CD14-positive monocyte (primary cell): ENCODE results near the gene SUV39H2. TPM values are rescaled to one million over a fixed set of nuclear protein-coding genes. Genes with fewer than 3 reads are reported as not detected.
"Not testable (repeated sequence)": the region's sequence is repeated elsewhere in the genome, so short reads cannot be mapped to it uniquely, and the experiment has no call there.

ENCODE experiments used
- DNase-seq, 3 donors: peaks; one replicate each; pipeline ENCODE4 v3.0.0-alpha.2; 2011 to 2022
- H2AFZ ChIP-seq: 2 replicates; pipeline ENCODE4 v1.6.0; 2012; ENCODE audit warnings: mild to moderate bottlenecking, low read depth, low read length, inconsistent platforms; ENCODE audit not compliant: insufficient read depth, poor library complexity, severe bottlenecking
- H3K27ac ChIP-seq, 2 donors: 1 replicate in 1 of 2; 2 replicates in 1 of 2; pipeline ENCODE4 v1.5.1; 2012 to 2013; ENCODE audit warnings: low read length in 2 of 2, control low read depth in 1 of 2, inconsistent platforms in 1 of 2, low read depth in 1 of 2, mild to moderate bottlenecking in 1 of 2
- H3K27me3 ChIP-seq, 2 donors: one replicate each; pipeline versions ENCODE4 v1.6.0 to v1.6.1; 2011 to 2013; ENCODE audit warnings: low read length in 2 of 2; ENCODE audit not compliant: control insufficient read depth in 2 of 2, insufficient read depth in 2 of 2
- H3K36me3 ChIP-seq, 2 donors: replicated peaks in 1 of 2; 1 replicate in 1 of 2; 2 replicates in 1 of 2; pipeline versions ENCODE4 v1.5.1 to v1.6.1; 2012 to 2013; ENCODE audit warnings: low read length in 2 of 2, control low read depth in 1 of 2, inconsistent platforms in 1 of 2, mild to moderate bottlenecking in 1 of 2; ENCODE audit not compliant: insufficient read depth in 2 of 2, control insufficient read depth in 1 of 2
- H3K4me1 ChIP-seq, 2 donors: 1 replicate in 1 of 2; 2 replicates in 1 of 2; pipeline versions ENCODE4 v1.5.1 to v1.6.1; 2012 to 2013; ENCODE audit warnings: low read length in 2 of 2, control low read depth in 1 of 2, inconsistent platforms in 1 of 2, mild to moderate bottlenecking in 1 of 2, moderate library complexity in 1 of 2; ENCODE audit not compliant: insufficient read depth in 2 of 2, control insufficient read depth in 1 of 2
- H3K4me2 ChIP-seq: replicated peaks from 2 replicates; pipeline ENCODE3; 2012; ENCODE audit warnings: low read length, moderate library complexity, mild to moderate bottlenecking; ENCODE audit not compliant: poor library complexity, severe bottlenecking; ENCODE audit errors: extremely low read depth
- H3K4me3 ChIP-seq, 3 experiments: fragments of 200-600 bp in 1 of 3; sonication (generic) in 1 of 3; replicated peaks in 1 of 3; 1 replicate in 2 of 3; 2 replicates in 1 of 3; pipeline ENCODE4 v1.5.1; 2011 to 2013; ENCODE audit warnings: low read length in 3 of 3, mild to moderate bottlenecking in 3 of 3, control low read depth in 2 of 3, low read depth in 2 of 3, inconsistent platforms in 1 of 3, moderate library complexity in 1 of 3
- H3K79me2 ChIP-seq: 2 replicates; pipeline ENCODE4 v1.6.0; 2012; ENCODE audit warnings: mild to moderate bottlenecking, control low read depth, inconsistent platforms, low read length, moderate library complexity; ENCODE audit not compliant: insufficient read depth
- H3K9ac ChIP-seq: 2 replicates; pipeline ENCODE4 v1.6.0; 2017; ENCODE audit warnings: low read length, mild to moderate bottlenecking; ENCODE audit not compliant: insufficient read depth, poor library complexity, severe bottlenecking
- H3K9me3 ChIP-seq, 2 donors: replicated peaks in 1 of 2; 1 replicate in 1 of 2; 2 replicates in 1 of 2; pipeline versions ENCODE4 v1.5.1 to v1.6.1; 2012 to 2013; ENCODE audit warnings: low read length in 2 of 2, control low read depth in 1 of 2; ENCODE audit not compliant: control insufficient read depth in 1 of 2, insufficient read depth in 1 of 2
- H4K20me1 ChIP-seq: 2 replicates; pipeline ENCODE4 v1.6.0; 2012; ENCODE audit warnings: mild to moderate bottlenecking, low read length, control low read depth, moderate library complexity; ENCODE audit not compliant: insufficient read depth
- H3K27ac Mint-ChIP-seq, 7 donors: one replicate each; pipeline ENCODE4 v1.8.0; 2020; ENCODE audit warnings: mild to moderate bottlenecking in 7 of 7, mixed read lengths in 7 of 7, moderate library complexity in 6 of 7, inconsistent platforms in 2 of 7
- H3K27me3 Mint-ChIP-seq, 3 donors: one replicate each; pipeline ENCODE4 v1.8.0; 2021 to 2022; ENCODE audit warnings: low read depth in 3 of 3, mild to moderate bottlenecking in 3 of 3, mixed read lengths in 3 of 3, moderate library complexity in 3 of 3, inconsistent platforms in 1 of 3
- H3K36me3 Mint-ChIP-seq, 2 donors: one replicate each; pipeline ENCODE4 v1.8.0; 2020; ENCODE audit warnings: mixed read lengths in 2 of 2, inconsistent platforms in 1 of 2, mild to moderate bottlenecking in 1 of 2
- H3K4me1 Mint-ChIP-seq: one replicate; pipeline ENCODE4 v1.8.0; 2020; ENCODE audit warnings: mild to moderate bottlenecking, mixed read lengths
- H3K4me3 Mint-ChIP-seq, 2 donors: one replicate each; pipeline ENCODE4 v1.8.0; 2020; ENCODE audit warnings: mild to moderate bottlenecking in 2 of 2, mixed read lengths in 2 of 2, moderate library complexity in 1 of 2
- H3K9me3 Mint-ChIP-seq, 7 donors: one replicate each; pipeline ENCODE4 v1.8.0; 2020 to 2022; ENCODE audit warnings: mixed read lengths in 7 of 7, mild to moderate bottlenecking in 6 of 7, moderate library complexity in 6 of 7, inconsistent platforms in 2 of 7
- CTCF ChIP-seq: fragments of 200-600 bp; IDR thresholded peaks from one replicate; pipeline ENCODE4 v1.8.0; 2022; ENCODE audit warnings: antibody characterized with exemption, mild to moderate bottlenecking
- WGBS: methylation state at CpG from one replicate; pipeline ENCODE4 v1.1.5; 2013; ENCODE audit warnings: missing lambda C conversion rate; ENCODE audit not compliant: insufficient coverage; 5-methylcytosine and 5-hydroxymethylcytosine counted together
- intact Hi-C, 2 donors: fragments of 100-400 bp; cut with micrococcal nuclease; formaldehyde crosslinking; loops; one replicate each; pipeline versions ENCODE4 v1.15.0 to v1.15.1; 2023
- polyA plus RNA-seq, 3 donors: library from polyadenylated mRNA; depleted of rRNA in 1 of 3; unstranded in 2 of 3; stranded (reverse) in 1 of 3; fragments of 300-500 nt in 2 of 3; fragments of >200 nt in 1 of 3; fragmentation: Illumina TruSeq in 2 of 3; gene quantifications; 1 replicate in 2 of 3; 2 replicates in 1 of 3; pipeline ENCODE4 v1.2.3, GENCODE V29; 2012 to 2021

Gene SUV39H2
- polyA plus RNA-seq, 3 donors = 0.85 to 1.2 (median 0.86) TPM

- peaks cover 10% of the 10 kb centered on the region for H4K20me1 ChIP-seq
- H3K9ac ChIP-seq = no peak overlapping the region
- Mint-ChIP-seq H3K4me1 (no peaks in the 10 kb centered on the region), H3K36me3 (peaks cover 41 to 57% of the 10 kb centered on the region in 2 donors), H3K9me3 (peaks cover 0 to 2% (median 0%) of the 10 kb centered on the region in 7 donors), H3K27ac (peak overlapping the region in 1 of 7 donors; percentile 81), H3K27me3 (no peaks in the 10 kb centered on the region), H3K4me3 (no peak overlapping the region)
- H3K4me1 ChIP-seq = no peaks in the 10 kb centered on the region
- 100% methylated on average over 1 of the region's 2 CpGs for WGBS
- H3K27ac ChIP-seq = no peak overlapping the region
- H3K36me3 ChIP-seq = peaks cover 44 to 68% of the 10 kb centered on the region in 2 donors
- H3K4me3 ChIP-seq = no peak overlapping the region
- H3K27me3 ChIP-seq = no peaks in the 10 kb centered on the region
- TF ChIP-seq CTCF = no peak
- no peak overlapping the region for H2AFZ ChIP-seq
- no peak for DNase-seq
- H3K9me3 ChIP-seq = no peaks in the 10 kb centered on the region
- peaks cover 13% of the 10 kb centered on the region for H3K79me2 ChIP-seq
- intact Hi-C loops = no loop called here
- H3K4me2 ChIP-seq = no peak overlapping the region
Measured at GRCh38 chr10:14906765-14907164, 28.1 kb downstream of the SUV39H2 start.

DNA sequence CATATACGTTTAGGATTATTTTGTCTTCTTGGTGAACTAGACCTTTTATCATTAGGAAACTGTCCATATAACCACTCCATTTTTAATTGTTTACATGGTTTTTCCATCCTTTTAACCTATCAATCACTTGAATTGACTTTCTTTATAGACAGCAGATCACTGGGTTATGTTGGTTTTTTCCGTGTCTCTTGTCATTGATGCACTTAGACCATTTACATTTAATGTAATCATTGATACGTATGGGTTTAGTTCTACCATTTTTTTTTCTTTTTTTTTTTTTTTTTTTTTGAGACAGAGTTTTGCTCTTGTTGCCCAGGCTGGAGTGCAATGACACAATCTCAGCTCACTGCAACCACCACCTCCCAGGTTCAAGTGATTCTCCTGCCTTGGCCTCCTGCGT is 28.9 kb downstream of the SUV39H2 start:
- H3K27ac Mint-ChIP-seq, H3K4me3 Mint-ChIP-seq, H3K4me3 ChIP-seq, H3K27me3 Mint-ChIP-seq, H3K9me3 Mint-ChIP-seq, H3K9ac ChIP-seq, H3K4me1 Mint-ChIP-seq, H3K4me1 ChIP-seq, H2AFZ ChIP-seq, intact Hi-C loops, H3K27ac ChIP-seq, H3K4me2 ChIP-seq, H3K27me3 ChIP-seq, DNase-seq, H3K9me3 ChIP-seq: not testable (repeated sequence)
- H3K36me3 ChIP-seq = peaks cover 49 to 76% of the 10 kb centered on the region in 2 donors
- peaks cover 44 to 62% of the 10 kb centered on the region in 2 donors for H3K36me3 Mint-ChIP-seq
- 100% methylated on average over 1 of the region's 4 CpGs for WGBS
- peaks cover 17% of the 10 kb centered on the region for H3K79me2 ChIP-seq
- H4K20me1 ChIP-seq = peaks cover 10% of the 10 kb centered on the region
